T-helper 1 cell treated with Interleukin-12 subunit alpha and Interleukin-12 subunit beta and Interleukin-4 antibody, amounts not matched to agents 30 μg/mL and 1 μg/mL, for 36 hours (primary cell): ENCODE measurements around the gene ALDH1A2.

Experiments used
- H3K27ac Mint-ChIP-seq: one replicate; pipeline ENCODE4 v1.8.0; 2021; ENCODE audit warnings: mild to moderate bottlenecking, mixed read lengths
- H3K27me3 Mint-ChIP-seq: one replicate; pipeline ENCODE4 v1.8.0; 2021; ENCODE audit warnings: low read depth, mixed read lengths
- H3K36me3 Mint-ChIP-seq: one replicate; pipeline ENCODE4 v1.8.0; 2021; ENCODE audit warnings: low read depth, mixed read lengths
- H3K4me1 Mint-ChIP-seq: one replicate; pipeline ENCODE4 v1.8.0; 2021; ENCODE audit warnings: low read depth, mixed read lengths
- H3K4me3 Mint-ChIP-seq: one replicate; pipeline ENCODE4 v1.8.0; 2021; ENCODE audit warnings: mild to moderate bottlenecking, moderate library complexity, mixed read lengths
- H3K9me3 Mint-ChIP-seq: one replicate; pipeline ENCODE4 v1.8.0; 2021; ENCODE audit warnings: mixed read lengths

Gene ALDH1A2

GRCh38 chr15:57914350-57915055 lies 151.0 kb downstream of the ALDH1A2 start:
- Mint-ChIP-seq H3K27me3 (peaks cover 10% of the 10 kb centered on the region), H3K9me3 (no peaks in the 10 kb centered on the region), H3K27ac (no peak overlapping the region), H3K36me3 (no peaks in the 10 kb centered on the region), H3K4me1 (no peaks in the 10 kb centered on the region), H3K4me3 (no peak overlapping the region)

DNA sequence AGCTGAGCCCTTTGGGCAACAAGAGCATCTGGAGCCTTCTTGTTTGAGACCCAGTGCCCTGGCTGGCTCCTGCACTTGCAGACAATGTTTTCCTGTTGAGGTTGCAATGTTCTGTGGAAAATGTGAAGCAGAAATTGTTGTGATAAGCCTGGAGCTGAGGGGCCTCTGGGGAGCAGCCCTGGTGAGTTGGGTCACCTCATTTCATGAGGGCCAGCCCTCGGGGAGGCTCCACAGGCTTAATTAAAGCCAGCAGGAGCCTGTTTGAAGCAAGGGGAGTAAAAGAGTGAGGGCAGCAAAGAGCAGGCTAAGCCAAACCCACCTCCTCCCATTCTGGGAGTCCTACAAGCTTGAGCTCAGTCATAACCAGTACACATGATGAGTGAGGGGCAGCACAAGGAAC lies 154.3 kb downstream of the ALDH1A2 start:
- no peaks in the 10 kb centered on the region for H3K36me3 Mint-ChIP-seq
- no peak overlapping the region for H3K27ac Mint-ChIP-seq
- H3K9me3 Mint-ChIP-seq, result no peaks in the 10 kb centered on the region
- H3K4me1 Mint-ChIP-seq, result no peaks in the 10 kb centered on the region
- H3K4me3 Mint-ChIP-seq, result no peak overlapping the region
- H3K27me3 Mint-ChIP-seq, result peaks cover 23% of the 10 kb centered on the region

DNA sequence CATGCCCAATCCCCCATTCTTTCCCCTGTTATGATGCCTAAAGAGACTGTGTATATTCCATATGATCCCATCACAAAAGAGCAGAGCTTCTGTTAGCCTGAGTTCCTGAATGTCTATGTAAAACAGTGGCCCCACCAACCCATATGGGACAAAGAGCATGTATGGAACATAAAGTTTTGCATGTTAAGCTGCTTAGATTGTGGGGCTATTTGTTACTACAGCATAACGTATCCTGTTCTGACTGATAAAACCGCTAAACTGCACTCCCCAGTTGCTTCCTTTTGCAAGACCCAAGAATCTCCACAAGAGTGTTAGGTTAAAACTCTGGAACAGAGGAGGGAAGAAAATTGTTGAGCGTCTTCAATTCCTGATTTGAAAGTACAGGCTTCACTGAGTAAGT lies 154.8 kb downstream of the ALDH1A2 start:
- H3K4me1 Mint-ChIP-seq, result no peaks in the 10 kb centered on the region
- H3K27ac Mint-ChIP-seq, result no peak overlapping the region

GRCh38 chr15:57909388-57909787 lies 156.1 kb downstream of the ALDH1A2 start:
- H3K4me1 Mint-ChIP-seq, result no peaks in the 10 kb centered on the region
- no peaks in the 10 kb centered on the region for H3K9me3 Mint-ChIP-seq
- peaks cover 23% of the 10 kb centered on the region for H3K27me3 Mint-ChIP-seq
- no peak overlapping the region for H3K27ac Mint-ChIP-seq
- H3K4me3 Mint-ChIP-seq, result no peak overlapping the region
- H3K36me3 Mint-ChIP-seq, result no peaks in the 10 kb centered on the region

More for the DNA sequence above, 154.8 kb downstream of the ALDH1A2 start:
- Mint-ChIP-seq H3K9me3 (no peaks in the 10 kb centered on the region), H3K4me3 (no peak overlapping the region), H3K36me3 (no peaks in the 10 kb centered on the region), H3K27me3 (peaks cover 23% of the 10 kb centered on the region)

GRCh38 chr15:57903626-57904025 lies 161.9 kb downstream of the ALDH1A2 start:
- no peak overlapping the region for H3K27ac Mint-ChIP-seq
- peaks cover 13% of the 10 kb centered on the region for H3K27me3 Mint-ChIP-seq
- no peak overlapping the region for H3K4me3 Mint-ChIP-seq
- no peaks in the 10 kb centered on the region for H3K9me3 Mint-ChIP-seq
- H3K4me1 Mint-ChIP-seq, result no peaks in the 10 kb centered on the region
- no peaks in the 10 kb centered on the region for H3K36me3 Mint-ChIP-seq
